Thymus (tissue), 11 donors: ENCODE data around the gene ZFR2. TPM values are rescaled to one million over a fixed set of nuclear protein-coding genes. Genes with fewer than 3 reads are reported as not detected.

ENCODE experiments used
- DNase-seq, 9 donors: peaks; one replicate each; pipeline ENCODE4 v3.0.0-alpha.2; 2013; ENCODE audit warnings: low spot score in 9 of 9, low read depth in 6 of 9, missing footprints in 1 of 9
- H3K27ac ChIP-seq, 2 donors: one replicate each; pipeline ENCODE4 v1.5.1; 2013; ENCODE audit warnings: control low read depth in 1 of 2, low read depth in 1 of 2, low read length in 1 of 2, mild to moderate bottlenecking in 1 of 2, moderate library complexity in 1 of 2
- H3K27me3 ChIP-seq, 2 donors: one replicate each; pipeline ENCODE4 v1.5.1; 2013; ENCODE audit warnings: low read length in 1 of 2; ENCODE audit not compliant: control insufficient read depth in 2 of 2, insufficient read depth in 1 of 2
- H3K36me3 ChIP-seq, 2 donors: one replicate each; pipeline ENCODE4 v1.5.1; 2013; ENCODE audit warnings: low read length in 1 of 2, mild to moderate bottlenecking in 1 of 2, moderate library complexity in 1 of 2; ENCODE audit not compliant: control insufficient read depth in 2 of 2, insufficient read depth in 2 of 2
- H3K4me1 ChIP-seq, 2 donors: one replicate each; pipeline ENCODE4 v1.5.1; 2013; ENCODE audit warnings: low read length in 2 of 2; ENCODE audit not compliant: control insufficient read depth in 2 of 2, insufficient read depth in 2 of 2
- H3K4me3 ChIP-seq, 2 donors: one replicate each; pipeline ENCODE4 v1.5.1; 2013; ENCODE audit warnings: low read length in 2 of 2, control low read depth in 1 of 2, mild to moderate bottlenecking in 1 of 2
- H3K9me3 ChIP-seq, 2 donors: one replicate each; pipeline ENCODE4 v1.5.1; 2013; ENCODE audit warnings: low read length in 1 of 2, mild to moderate bottlenecking in 1 of 2; ENCODE audit not compliant: control insufficient read depth in 2 of 2, insufficient read depth in 1 of 2
- WGBS: extraction: QIAGEN DNeasy Blood & Tissue Kit; methylation state at CpG from one replicate; pipeline ENCODE4 v1.1.7; 2013; 5-methylcytosine and 5-hydroxymethylcytosine counted together
- polyA plus RNA-seq: library from polyadenylated mRNA; stranded (reverse); fragments of 200-250 nt; gene quantifications from one replicate; pipeline ENCODE4 v1.2.3, GENCODE V29; 2013
- total RNA-seq: library from RNA; stranded (reverse); fragments of 120-200 nt; gene quantifications from one replicate; pipeline ENCODE4 v1.2.4, GENCODE V29; 2013
- donor health status: healthy.

The ZFR2 gene
- total and polyA plus RNA-seq, 2 donors, result 0.32 to 0.33 TPM

DNA sequence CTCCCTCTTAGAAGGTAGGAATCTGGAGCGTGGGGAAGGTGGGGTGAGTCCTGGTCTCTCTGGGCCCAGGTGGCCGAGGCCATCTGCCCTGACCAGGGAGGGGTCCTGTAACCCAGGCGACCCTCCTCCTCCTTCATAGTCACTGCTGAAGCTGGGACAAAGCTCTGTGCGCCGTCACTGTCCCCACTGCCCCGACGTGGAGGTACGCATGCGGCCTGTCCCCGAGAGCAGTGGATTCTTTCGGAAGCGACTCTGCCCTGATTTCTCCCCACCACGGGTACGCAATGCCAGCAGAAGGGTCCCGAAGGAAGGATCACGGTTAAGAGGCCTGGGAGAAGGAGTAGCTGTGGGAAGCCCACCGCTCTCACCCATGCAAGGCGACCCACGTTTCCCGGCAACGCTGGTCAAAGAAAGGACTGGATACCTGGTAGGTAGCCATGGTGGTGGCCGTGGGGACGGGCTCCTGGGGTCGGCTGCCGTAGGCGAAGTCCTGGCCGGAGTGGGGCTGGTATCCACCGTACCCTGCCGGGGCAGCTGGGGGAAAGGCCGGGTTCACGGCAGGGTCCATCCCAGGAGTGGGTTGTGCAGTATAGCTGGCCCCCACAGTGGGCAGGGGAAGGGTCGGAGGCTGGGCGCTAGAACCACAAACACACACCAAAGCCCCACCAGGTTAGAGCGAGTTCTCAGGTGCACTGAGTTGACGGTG, 34.3 kb downstream of the ZFR2 start:
- Histone ChIP-seq H3K9me3 (no peaks in the 10 kb centered on the region), H3K36me3 (no peaks in the 10 kb centered on the region), H3K4me3 (no peak overlapping the region), H3K27ac (no peak overlapping the region), H3K27me3 (peaks cover 0 to 17% of the 10 kb centered on the region in 2 donors), H3K4me1 (no peaks in the 10 kb centered on the region)
- DNase-seq, result no peak
- WGBS, result 91% methylated on average over 35 of the region's 35 CpGs

DNA sequence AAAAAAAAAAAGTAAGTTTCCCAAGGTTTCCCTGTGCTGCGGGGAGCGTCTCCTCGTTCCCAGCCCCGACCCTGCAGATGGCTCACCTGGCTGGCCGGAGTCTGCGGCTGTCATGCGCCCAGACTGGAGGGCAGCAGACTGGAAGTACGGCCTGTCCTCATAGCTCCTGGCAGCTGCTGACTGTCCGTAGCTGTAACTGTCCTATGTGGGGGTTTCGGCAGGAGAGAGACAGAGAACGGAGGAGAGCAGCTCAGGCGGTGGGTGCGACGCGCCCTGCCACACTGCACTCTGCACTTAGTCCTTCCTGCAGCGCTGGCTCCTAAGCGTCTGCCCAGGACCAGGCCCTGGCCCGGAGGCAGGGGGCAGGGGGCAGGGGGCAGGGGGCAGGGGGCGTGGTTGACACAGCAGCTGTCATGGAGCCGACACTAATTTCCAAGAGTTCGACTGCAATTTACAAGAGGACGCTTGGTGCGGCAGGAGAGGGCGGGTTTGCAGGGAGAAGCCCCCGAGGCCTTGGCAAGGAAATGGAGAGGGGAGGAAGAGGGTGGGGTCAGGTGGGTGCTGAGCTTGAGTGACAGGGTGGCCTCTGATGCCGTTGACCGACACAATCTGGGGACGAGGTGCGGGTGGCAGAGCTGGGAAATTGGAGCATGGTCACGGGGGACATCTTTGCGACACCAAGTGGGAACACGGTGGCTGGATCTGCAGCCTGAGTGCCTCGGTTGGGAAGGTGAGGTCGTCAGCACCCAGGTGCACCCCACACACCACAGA, 35.1 kb downstream of the ZFR2 start:
- no peak for DNase-seq
- Histone ChIP-seq H3K36me3 (no peaks in the 10 kb centered on the region), H3K4me1 (no peaks in the 10 kb centered on the region), H3K4me3 (no peak overlapping the region), H3K27ac (no peak overlapping the region), H3K27me3 (peaks cover 0 to 17% of the 10 kb centered on the region in 2 donors), H3K9me3 (no peaks in the 10 kb centered on the region)
- 80% methylated on average over 34 of the region's 34 CpGs for WGBS

DNA sequence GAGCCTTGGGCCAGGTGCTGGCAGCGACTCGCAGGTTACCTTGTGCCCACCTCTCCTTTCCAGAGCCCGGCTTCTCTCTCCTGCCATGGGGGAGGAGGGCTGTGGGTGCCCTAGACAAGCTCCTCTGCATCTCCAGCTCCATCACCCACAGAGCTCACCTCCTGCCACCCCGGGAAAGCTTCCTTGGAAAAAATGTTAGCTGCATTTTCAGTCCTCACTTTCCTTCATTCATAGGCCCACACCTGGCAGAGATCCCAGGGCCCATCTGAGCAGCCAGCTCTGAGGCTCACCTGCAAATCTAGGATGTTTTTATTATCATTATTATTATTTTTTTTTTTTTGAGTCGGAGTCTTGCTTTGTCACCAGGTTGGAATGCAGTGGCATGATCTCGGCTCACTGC, 36.8 kb downstream of the ZFR2 start:
- Histone ChIP-seq H3K36me3 (no peaks in the 10 kb centered on the region), H3K27ac (no peak overlapping the region), H3K27me3 (peaks cover 0 to 17% of the 10 kb centered on the region in 2 donors), H3K4me3 (no peak overlapping the region), H3K9me3 (no peaks in the 10 kb centered on the region), H3K4me1 (no peaks in the 10 kb centered on the region)
- 97% methylated on average over 6 of the region's 6 CpGs for WGBS
- DNase-seq, result no peak

DNA sequence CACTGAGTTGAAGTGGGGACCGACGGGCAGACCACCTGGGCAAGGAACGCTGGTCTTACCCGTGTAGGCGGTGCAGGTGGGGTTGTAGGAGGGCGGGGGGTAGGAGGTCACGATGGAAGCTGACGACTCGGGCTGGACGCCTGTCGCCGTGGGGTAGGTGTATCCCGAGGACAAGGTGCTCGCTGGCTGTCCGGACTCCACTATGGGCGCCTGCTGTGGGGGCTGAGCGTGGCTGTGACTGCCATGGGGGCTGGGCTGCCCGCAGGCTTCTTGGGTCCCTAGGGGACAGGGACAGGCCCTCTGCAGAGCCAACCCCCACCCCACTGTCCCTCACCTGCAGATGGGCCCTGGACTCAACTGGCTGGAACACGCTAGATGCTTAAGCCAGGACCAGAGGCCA, 37.2 kb downstream of the ZFR2 start:
- DNase-seq, result no peak
- Histone ChIP-seq H3K4me3 (no peak overlapping the region), H3K27ac (no peak overlapping the region), H3K4me1 (no peaks in the 10 kb centered on the region), H3K9me3 (no peaks in the 10 kb centered on the region), H3K27me3 (peaks cover 0 to 17% of the 10 kb centered on the region in 2 donors), H3K36me3 (no peaks in the 10 kb centered on the region)
- 87% methylated on average over 19 of the region's 19 CpGs for WGBS

DNA sequence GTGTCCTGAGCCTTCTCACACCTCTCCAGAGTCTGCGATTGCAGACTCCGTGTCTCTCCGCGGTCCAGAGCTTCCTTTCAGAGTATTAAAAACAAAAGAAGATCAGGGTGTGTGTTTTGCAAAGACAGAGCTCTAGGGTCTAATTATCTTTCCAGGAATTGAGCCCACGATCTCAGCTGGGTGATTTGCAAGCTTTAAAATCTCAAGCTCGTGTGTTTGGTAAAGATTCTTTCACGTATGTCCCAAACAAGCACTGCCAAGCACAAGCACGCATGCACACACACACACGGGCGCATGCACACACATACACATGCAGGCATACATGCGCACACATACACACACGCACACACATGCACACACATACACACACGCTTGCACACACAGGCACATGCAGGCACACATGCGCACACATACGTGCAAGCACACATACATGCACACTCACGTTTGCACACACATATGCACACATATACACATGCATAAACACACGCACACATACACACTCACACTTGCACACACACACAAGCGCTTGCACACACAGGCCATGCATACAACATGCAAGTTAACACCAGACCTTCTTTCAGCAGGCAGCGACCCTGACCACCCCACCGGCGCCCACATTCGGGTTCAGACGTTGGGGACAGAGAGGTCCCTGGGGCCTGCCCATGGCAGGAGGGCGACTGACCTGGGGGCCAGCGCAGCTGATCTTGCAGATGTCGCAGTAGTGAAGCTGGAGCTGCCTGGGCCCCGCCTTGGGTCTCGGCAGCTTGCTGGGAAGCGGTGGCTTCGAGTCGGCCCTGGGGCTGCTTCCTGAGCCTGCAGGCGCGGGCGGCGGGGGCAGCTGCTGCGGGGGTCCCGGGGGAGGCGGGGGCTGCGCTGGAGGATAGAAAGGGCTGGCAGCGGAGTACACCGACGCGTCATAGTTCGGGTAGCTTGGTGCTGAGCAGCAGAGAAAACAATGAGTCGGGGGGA, 37.9 kb downstream of the ZFR2 start:
- no peak for DNase-seq
- no peaks in the 10 kb centered on the region for H3K9me3 ChIP-seq
- no peaks in the 10 kb centered on the region for H3K4me1 ChIP-seq
- WGBS, result 77% methylated on average over 45 of the region's 45 CpGs
- no peak overlapping the region for H3K4me3 ChIP-seq
- H3K36me3 ChIP-seq, result no peaks in the 10 kb centered on the region
- H3K27ac ChIP-seq, result no peak overlapping the region
- peaks cover 0 to 17% of the 10 kb centered on the region in 2 donors for H3K27me3 ChIP-seq

DNA sequence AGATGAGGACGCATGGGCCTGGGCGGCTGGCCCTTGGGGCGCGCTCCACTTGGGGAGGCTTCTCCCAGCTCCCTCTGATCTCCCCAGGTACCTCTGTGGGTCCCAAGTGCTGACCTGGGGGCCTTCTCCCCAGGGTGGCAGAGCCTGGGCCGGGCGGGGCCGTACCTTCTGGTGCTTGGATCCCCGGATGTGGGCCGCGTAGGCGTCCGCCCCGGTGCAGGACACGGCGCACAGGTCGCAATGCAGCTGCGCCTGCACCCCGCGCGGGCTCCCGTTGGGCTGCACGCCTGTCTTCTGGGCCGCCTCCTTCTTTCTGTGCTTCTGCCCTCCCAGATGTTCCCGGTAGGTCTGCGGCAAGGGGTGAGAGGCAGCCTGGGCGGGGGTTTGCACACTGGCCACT, 41.5 kb downstream of the ZFR2 start:
- H3K27me3 ChIP-seq, result peaks cover 4 to 21% of the 10 kb centered on the region in 2 donors

DNA sequence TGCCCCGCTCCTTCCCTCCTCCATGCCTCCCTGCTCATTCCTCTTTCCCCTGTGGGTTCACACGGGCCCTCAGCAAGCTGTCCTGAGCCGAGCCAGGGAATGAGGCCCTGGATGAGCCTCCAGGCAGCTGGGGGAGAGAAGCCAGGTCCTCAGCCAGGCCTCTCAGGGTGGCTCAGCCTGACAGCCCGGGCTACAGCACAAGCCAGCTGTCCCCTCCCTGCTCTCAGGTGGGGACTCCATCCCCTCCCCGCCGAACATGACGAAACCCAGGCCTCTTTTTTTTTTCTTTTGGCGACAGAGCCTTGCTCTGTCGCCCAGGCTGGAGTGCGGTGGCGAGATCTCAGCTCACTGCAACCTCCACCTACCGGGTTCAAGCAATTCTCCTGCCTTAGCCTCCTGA, 42.7 kb downstream of the ZFR2 start:
- DNase-seq, result no peak
- no peak overlapping the region for H3K27ac ChIP-seq
- 83% methylated on average over 12 of the region's 12 CpGs for WGBS
- no peak overlapping the region for H3K4me3 ChIP-seq
- H3K4me1 ChIP-seq, result peaks cover 0 to 7% of the 10 kb centered on the region in 2 donors
- H3K36me3 ChIP-seq, result no peaks in the 10 kb centered on the region
- peaks cover 4 to 16% of the 10 kb centered on the region in 2 donors for H3K27me3 ChIP-seq
- peaks cover 0 to 6% of the 10 kb centered on the region in 2 donors for H3K9me3 ChIP-seq

More for the DNA sequence above, 41.5 kb downstream of the ZFR2 start:
- Histone ChIP-seq H3K4me3 (no peak overlapping the region), H3K36me3 (no peaks in the 10 kb centered on the region), H3K9me3 (no peaks in the 10 kb centered on the region), H3K27ac (no peak overlapping the region), H3K4me1 (no peaks in the 10 kb centered on the region)
- WGBS, result 98% methylated on average over 26 of the region's 26 CpGs
- DNase-seq, result no peak

DNA sequence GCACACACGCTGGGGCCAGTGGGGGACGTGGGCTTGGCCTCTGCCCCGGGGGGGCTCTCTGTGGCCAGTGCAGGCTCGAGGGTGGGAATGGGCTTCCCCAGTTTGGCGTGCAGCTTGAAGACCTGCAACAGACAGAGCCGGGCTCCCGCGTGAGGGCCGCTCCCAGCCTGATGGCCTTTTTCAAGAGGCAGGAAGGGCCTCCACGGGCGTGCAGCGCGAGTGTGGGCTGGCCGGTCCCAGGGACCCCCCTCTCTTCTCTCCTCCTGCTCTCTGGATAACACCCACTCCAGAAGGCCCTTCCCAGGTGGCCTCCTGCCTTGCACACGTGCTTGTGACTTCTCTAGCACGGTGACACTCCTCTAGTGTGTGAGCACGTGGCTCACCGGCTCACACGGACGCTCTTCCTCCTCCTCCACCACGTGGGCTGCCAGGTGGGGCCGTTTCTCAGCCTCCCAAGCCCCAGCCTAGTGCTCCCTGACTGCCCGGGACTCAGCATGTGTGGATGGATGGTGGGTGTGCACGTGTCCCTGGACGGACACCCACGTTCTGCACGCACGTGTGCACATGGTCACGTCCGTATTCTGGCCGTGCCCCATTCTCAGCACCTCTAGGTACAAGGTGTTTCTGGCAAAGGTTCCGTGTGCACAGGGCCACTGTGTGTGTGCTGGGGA, 43.4 kb downstream of the ZFR2 start:
- 87% methylated on average over 32 of the region's 32 CpGs for WGBS
- peaks cover 0 to 7% of the 10 kb centered on the region in 2 donors for H3K4me1 ChIP-seq

More for the DNA sequence above, 43.4 kb downstream of the ZFR2 start:
- DNase-seq, result no peak
- Histone ChIP-seq H3K27me3 (peaks cover 4 to 11% of the 10 kb centered on the region in 2 donors), H3K36me3 (no peaks in the 10 kb centered on the region), H3K4me3 (no peak overlapping the region), H3K27ac (no peak overlapping the region), H3K9me3 (peaks cover 0 to 6% of the 10 kb centered on the region in 2 donors)
